WI38 (cell line): ENCODE measurements around the gene RPS29.
A peak's percentile ranks its signal among the peaks of the same experiment; 100 is the strongest.

Experiments used
- H3K4me3 ChIP-seq: 2 replicates; pipeline ENCODE4 v1.5.1; 2011; ENCODE audit warnings: low read depth, mild to moderate bottlenecking, control low read depth, low read length
- TF ChIP-seq, protein P1 (sequence below): IDR thresholded peaks from 2 replicates; pipeline ENCODE4 v1.5.1; 2012; ENCODE audit warnings: low read depth, mild to moderate bottlenecking, control low read depth, low read length

Gene RPS29

DNA sequence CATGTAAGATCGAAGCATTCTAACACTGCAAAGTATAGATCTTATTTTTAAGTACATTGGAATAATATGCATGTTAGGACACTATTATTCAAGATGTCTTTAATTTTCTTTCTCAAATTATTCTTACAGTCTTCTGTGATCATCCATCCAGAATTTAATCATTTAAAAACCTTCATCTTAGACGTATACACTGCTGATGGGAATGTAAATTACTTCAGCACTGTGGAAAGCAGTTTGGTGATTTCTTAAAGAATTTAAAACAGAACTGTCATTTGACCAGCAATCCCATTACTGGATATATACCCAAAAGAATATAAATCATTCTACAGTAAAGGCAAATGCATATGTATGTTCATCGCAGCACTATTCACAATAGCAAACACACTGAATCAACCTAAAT is 3.2 kb upstream of the RPS29 start:
- H3K4me3 ChIP-seq, result no peak overlapping the region
- TF ChIP-seq, protein P1, sequence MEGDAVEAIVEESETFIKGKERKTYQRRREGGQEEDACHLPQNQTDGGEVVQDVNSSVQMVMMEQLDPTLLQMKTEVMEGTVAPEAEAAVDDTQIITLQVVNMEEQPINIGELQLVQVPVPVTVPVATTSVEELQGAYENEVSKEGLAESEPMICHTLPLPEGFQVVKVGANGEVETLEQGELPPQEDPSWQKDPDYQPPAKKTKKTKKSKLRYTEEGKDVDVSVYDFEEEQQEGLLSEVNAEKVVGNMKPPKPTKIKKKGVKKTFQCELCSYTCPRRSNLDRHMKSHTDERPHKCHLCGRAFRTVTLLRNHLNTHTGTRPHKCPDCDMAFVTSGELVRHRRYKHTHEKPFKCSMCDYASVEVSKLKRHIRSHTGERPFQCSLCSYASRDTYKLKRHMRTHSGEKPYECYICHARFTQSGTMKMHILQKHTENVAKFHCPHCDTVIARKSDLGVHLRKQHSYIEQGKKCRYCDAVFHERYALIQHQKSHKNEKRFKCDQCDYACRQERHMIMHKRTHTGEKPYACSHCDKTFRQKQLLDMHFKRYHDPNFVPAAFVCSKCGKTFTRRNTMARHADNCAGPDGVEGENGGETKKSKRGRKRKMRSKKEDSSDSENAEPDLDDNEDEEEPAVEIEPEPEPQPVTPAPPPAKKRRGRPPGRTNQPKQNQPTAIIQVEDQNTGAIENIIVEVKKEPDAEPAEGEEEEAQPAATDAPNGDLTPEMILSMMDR, result no peak

DNA sequence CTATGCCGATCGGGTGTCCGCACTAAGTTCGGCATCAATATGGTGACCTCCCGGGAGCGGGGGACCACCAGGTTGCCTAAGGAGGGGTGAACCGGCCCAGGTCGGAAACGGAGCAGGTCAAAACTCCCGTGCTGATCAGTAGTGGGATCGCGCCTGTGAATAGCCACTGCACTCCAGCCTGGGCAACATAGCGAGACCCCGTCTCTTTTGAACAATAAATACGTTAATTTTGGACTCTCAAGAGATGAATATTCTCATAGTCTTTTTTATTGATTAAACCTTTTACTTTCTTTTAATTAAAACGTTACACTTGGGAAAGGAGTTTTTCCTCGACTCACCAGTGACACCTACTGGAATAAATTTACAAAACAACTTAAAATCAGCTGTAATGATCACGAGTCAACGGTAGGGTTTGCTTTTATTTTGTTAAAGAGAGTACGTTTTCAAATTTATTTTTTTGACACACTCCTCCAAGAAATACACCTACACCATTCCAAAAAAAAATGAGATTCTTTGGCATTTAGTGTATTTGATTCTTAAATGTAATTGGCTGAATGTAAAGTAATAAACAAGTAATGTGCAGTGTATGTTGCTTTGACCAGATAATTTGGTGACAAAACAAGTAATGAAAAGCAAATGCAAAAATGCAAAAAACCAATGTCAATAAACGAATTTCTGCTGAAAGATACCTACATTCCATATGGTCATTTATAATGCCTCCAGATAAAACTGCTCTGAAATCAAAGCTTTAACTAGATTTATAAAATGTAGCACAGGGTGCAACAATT is 687 bp upstream of the RPS29 start:
- peak overlapping the region; percentile 34 for H3K4me3 ChIP-seq
- TF ChIP-seq, protein P1, result peak; percentile 42; the same call in 1 of the 2 replicates

DNA sequence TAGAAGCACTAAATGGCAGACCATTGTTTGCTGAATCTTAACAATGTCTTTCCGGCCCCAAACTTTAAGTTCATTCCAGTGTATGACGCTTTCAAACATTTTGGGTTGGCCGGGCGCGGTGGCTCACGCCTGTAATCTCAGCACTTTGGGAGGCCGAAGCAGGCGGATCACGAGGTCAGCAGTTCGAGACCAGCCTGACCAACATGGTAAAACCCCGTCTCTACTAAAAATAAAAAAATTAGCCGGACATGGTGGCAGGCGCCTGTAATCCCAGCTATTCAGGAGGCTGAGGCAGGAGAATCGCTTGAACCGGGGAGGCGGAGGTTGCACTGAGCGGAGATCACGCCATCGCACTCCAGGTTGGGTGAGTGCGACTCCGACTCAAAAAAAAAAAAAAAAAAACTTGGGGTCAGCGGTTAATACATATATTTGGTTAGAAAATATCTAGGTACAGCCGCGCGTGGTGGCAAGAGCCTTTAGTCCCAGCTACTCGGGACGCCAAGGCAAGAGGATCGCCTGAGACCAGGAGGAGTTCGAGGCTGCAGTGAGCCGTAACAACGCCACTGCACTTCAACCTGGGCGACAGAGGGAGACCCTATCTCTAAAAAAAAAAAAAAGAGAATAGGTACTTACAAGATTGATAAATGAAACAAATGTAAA is 1.1 kb downstream of the RPS29 start:
- peak overlapping the region; percentile 77 for H3K4me3 ChIP-seq

DNA sequence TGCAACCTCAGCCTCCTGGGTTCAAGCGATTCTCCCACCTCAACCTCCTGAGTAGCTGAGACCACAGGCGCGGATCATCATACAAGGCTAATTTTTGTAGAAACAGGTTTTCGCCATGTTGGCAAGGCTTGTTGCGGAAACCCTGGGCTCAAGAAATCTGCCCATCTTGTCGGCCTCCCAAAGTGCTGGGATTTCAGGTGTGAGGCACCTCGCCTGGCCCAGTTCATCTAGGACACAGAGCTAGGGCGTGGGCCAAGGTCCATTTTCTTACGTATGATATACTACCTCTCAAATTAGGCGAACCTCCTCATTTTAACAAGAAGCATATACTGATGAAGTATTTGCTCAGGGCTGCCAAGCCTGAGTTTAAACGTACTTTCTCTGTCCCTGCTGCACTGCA is 2.1 kb downstream of the RPS29 start:
- peak overlapping the region; percentile 77 for H3K4me3 ChIP-seq
- TF ChIP-seq, protein P1, result no peak

DNA sequence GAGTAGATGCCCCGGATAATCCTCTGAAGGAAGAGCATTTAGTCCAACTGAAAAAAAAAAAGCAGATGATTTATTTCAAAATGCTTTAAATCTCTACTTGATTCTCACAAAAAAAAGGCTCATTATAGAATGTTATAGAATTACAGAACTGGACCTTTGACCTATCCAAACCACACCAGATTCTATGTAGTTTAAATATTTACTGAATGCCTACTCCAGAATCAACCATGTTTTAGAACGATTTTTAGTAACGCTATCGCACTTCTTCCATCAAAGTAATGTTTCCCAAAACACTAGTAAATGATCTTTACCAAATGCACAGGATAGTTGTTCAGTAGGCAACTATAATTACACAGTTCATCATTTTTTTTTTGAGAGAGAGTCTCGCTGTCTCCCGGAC is 2.6 kb downstream of the RPS29 start:
- peak overlapping the region; percentile 77 for H3K4me3 ChIP-seq
- TF ChIP-seq, protein P1, result no peak

DNA sequence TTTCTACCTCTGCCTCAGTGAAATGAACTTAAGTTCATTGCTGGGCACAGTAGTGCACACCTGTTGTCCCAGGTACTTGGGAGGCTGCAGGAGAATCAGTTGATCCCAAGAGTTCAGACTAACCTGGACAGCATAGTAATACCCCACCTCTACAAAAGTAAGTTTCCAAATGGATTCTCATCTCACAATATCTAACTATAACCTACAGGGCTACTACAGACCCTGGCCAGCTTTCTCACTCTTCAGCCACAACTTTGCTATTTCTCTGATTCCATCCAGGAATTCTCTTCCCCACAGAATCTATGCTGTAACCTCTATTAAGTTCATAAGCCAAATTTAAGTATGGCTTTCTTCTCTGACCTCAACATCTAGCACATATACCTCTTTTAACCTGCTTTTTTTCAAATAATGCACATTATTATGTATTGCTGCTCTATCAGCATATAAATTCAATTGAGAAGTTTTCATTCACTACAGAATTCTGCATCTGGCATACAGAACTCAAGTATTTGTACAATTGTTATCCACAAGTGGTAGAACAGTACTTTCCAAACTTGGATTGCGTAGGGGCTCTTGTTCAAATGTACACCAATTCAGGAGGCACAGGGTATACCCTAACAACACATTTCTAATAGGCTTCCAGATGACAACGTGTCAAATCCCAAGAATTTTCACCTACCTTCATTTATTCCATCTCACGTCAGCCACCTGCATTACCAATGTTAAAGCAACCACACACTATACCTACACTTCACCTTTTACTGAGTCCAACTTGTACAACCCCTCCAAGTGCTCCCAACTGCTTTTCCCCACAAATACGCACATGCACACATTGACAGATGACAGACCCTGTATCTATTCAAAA is 3.8 kb downstream of the RPS29 start:
- H3K4me3 ChIP-seq, result no peak overlapping the region
- TF ChIP-seq, protein P1, result no peak

DNA sequence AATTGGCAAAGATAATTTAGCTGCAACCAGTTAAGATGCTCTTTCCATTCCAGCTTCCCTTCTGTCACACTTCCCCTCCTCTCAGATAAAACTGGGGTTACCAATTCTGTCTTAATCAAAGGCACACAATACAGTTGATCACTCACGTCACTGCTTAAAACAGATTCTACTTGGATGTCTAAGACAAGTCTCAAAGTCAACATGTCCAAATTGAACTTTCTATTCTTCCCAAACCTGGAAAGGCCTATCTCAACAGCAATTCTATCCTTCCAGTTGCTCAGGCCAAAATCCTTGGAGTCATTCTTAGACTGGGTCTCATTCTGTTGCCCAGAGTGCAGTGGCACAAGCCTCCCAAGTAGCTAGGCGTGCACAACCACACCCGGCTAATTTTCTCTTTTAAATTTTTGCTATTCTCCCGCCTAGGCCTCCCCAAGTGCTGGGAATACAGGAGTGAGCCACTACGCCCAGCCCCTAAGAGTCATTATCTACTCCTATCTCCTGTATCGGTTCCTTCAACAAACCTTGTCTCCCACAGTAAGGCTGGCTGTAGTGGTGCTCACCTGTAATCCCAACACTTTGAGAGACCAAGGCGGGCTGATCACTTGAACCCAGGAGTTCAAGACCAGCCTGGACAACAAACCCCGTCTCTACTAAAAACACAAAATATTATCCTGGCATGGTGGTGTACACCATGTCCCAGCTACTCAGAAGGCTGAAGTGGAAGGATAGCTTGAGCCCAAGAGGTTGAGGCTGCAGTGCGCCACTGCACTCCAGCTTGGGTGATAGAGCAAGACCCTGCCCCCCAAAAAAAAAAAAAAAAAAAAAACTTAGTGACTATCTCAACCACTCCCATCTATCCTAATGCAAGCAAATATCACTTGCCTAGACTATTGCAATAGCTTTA is 4.7 kb downstream of the RPS29 start:
- H3K4me3 ChIP-seq, result no peak overlapping the region
- TF ChIP-seq, protein P1, result no peak
